NCI-H2107 (cell line): Measurements from ENCODE around the gene FYCO1.

ENCODE experiments used
- DNase-seq: peaks from one replicate; lab custom pipeline; 2025; lab: John Stamatoyannopoulos, UW

The FYCO1 gene

GRCh38 chr3:45965253-45965652 is 30.4 kb downstream of the FYCO1 start:
- DNase-seq = no peak

- DNase-seq = no peak
These were observed 31.5 kb downstream of the FYCO1 start for GRCh38 chr3:45964139-45964538.

GRCh38 chr3:45962033-45962432 is 33.6 kb downstream of the FYCO1 start:
- no peak for DNase-seq

- DNase-seq = no peak
These were observed 35.3 kb downstream of the FYCO1 start for GRCh38 chr3:45960289-45960688.

- no peak for DNase-seq
These were observed 36.4 kb downstream of the FYCO1 start for GRCh38 chr3:45959201-45959600.

- DNase-seq = no peak
These were observed 37.3 kb downstream of the FYCO1 start for GRCh38 chr3:45958321-45958791.

- DNase-seq = no peak
These were observed 38.0 kb downstream of the FYCO1 start for GRCh38 chr3:45957586-45957985.

GRCh38 chr3:45955706-45956105 is 39.9 kb downstream of the FYCO1 start:
- DNase-seq = no peak

GRCh38 chr3:45955017-45955647 is 40.5 kb downstream of the FYCO1 start:
- no peak for DNase-seq

GRCh38 chr3:45954306-45954705 is 41.3 kb downstream of the FYCO1 start:
- no peak for DNase-seq

- DNase-seq = no peak
These were observed 42.1 kb downstream of the FYCO1 start for GRCh38 chr3:45953536-45953935.

- DNase-seq = no peak
These were observed 43.2 kb downstream of the FYCO1 start for GRCh38 chr3:45952456-45952855.

- no peak for DNase-seq
These were observed 43.7 kb downstream of the FYCO1 start for GRCh38 chr3:45951946-45952345.

GRCh38 chr3:45950686-45951600 is 44.7 kb downstream of the FYCO1 start:
- no peak for DNase-seq

- no peak for DNase-seq
These were observed 45.5 kb downstream of the FYCO1 start for GRCh38 chr3:45950131-45950530.

GRCh38 chr3:45949432-45949831 is 46.2 kb downstream of the FYCO1 start:
- DNase-seq = no peak

- no peak for DNase-seq
These were observed 46.7 kb downstream of the FYCO1 start for GRCh38 chr3:45948881-45949280.

- no peak for DNase-seq
These were observed 47.3 kb downstream of the FYCO1 start for GRCh38 chr3:45948311-45948781.

- DNase-seq = no peak
These were observed 48.3 kb downstream of the FYCO1 start for GRCh38 chr3:45947361-45947760.

GRCh38 chr3:45946875-45947274 is 48.7 kb downstream of the FYCO1 start:
- no peak for DNase-seq

GRCh38 chr3:45946307-45946706 is 49.3 kb downstream of the FYCO1 start:
- no peak for DNase-seq

- DNase-seq = no peak
These were observed 50.6 kb downstream of the FYCO1 start for GRCh38 chr3:45944830-45945620.
